Adrenal gland (tissue), 12 donors: Measurements from ENCODE around the gene CCDC102A. TPM values are rescaled to one million over a fixed set of nuclear protein-coding genes. Genes with fewer than 3 reads are reported as not detected.

Experiments used
- DNase-seq, 7 donors: peaks; one replicate each; pipeline ENCODE4 v3.0.0-alpha.2; 2019 to 2020
- H3K27ac ChIP-seq, 5 donors: fragments of 200-600 bp; sonication (generic) in 4 of 5; 1 replicate in 3 of 5; 2 replicates in 2 of 5; pipeline versions ENCODE4 v1.5.1 to v1.8.0; 2016 to 2020; ENCODE audit warnings: mild to moderate bottlenecking in 1 of 5
- H3K27me3 ChIP-seq: fragments of 200-600 bp; 2 replicates; pipeline ENCODE4 v1.8.0; 2021
- H3K36me3 ChIP-seq, 2 donors: fragments of 200-600 bp; replicated peaks in 1 of 2; 1 replicate in 1 of 2; 2 replicates in 1 of 2; pipeline versions ENCODE4 v1.5.1 to v1.8.0; 2018 to 2022
- H3K4me1 ChIP-seq, 2 donors: fragments of 200-600 bp; replicated peaks in 1 of 2; 1 replicate in 1 of 2; 2 replicates in 1 of 2; pipeline versions ENCODE4 v1.5.1 to v1.8.0; 2018 to 2021
- H3K4me3 ChIP-seq, 4 donors: fragments of 200-600 bp; sonication (generic) in 3 of 4; one replicate each; pipeline ENCODE4 v1.5.1; 2016 to 2018
- H3K9me3 ChIP-seq, 3 donors: fragments of 200-600 bp; sonication (generic) in 1 of 3; replicated peaks in 1 of 3; 1 replicate in 2 of 3; 2 replicates in 1 of 3; pipeline versions ENCODE4 v1.5.1 to v1.8.0; 2016 to 2021
- CTCF ChIP-seq, 6 experiments: fragments of 450-650 bp in 4 of 6; fragments of 200-600 bp in 2 of 6; sonication (generic) in 1 of 6; IDR thresholded peaks; 1 replicate in 5 of 6; 2 replicates in 1 of 6; pipeline versions ENCODE4 v1.5.1 to v1.8.0; 2016 to 2021; ENCODE audit warnings: antibody characterized with exemption in 6 of 6, mild to moderate bottlenecking in 2 of 6, moderate library complexity in 1 of 6
- POLR2A ChIP-seq, 2 donors: fragments of 450-650 bp; IDR thresholded peaks; one replicate each; pipeline ENCODE4 v1.6.1; 2017; ENCODE audit warnings: antibody characterized with exemption in 2 of 2, mild to moderate bottlenecking in 2 of 2, moderate library complexity in 1 of 2
- WGBS, 4 donors: extraction: QIAGEN DNeasy Blood & Tissue Kit in 2 of 4; methylation state at CpG; one replicate each; pipeline versions ENCODE4 v1.1.5 to v1.1.7; 2013 to 2017; 5-methylcytosine and 5-hydroxymethylcytosine counted together
- intact Hi-C, 2 donors: fragments of 100-400 bp; cut with DNase I; formaldehyde crosslinking; loops; one replicate each; pipeline versions ENCODE4 v1.14.1 to v1.15.0; 2022 to 2023
- polyA plus RNA-seq, 3 donors: library from polyadenylated mRNA; stranded (reverse); fragments of 200-250 nt in 2 of 3; fragments of 350-450 nt in 1 of 3; fragmentation: Illumina TruSeq in 1 of 3; extraction: RNeasy Lipid Tissue Mini Kit (QIAGEN cat#74804) in 1 of 3; gene quantifications; one replicate each; pipeline ENCODE4 v1.2.3, GENCODE V29; 2013 to 2014
- total RNA-seq, 9 donors: library from RNA; depleted of rRNA in 4 of 9; stranded (reverse); fragments of >200 nt in 4 of 9; fragments of 120-200 nt in 1 of 9; fragmentation: NEBNext Ultra II Directional in 1 of 9; extraction: Animal tissue kit (Norgen Biotek cat#: 25700) in 1 of 9; gene quantifications; one replicate each; pipeline versions ENCODE4 v1.1.0 to v1.2.4, GENCODE V29; 2013 to 2023
- donor health status: healthy with polysubstance abuse.
- donor health status: Bipolar disorder and iron deficiency.
- donor health status: DM: yes; HTN: yes; CAD: no.
- donor health status: DM: no; HTN: no; CAD: no.
- donor health status: DM: no; HTN: no; CAD: no.
- donor health status: DM: yes; HTN: yes; CAD: no.

CCDC102A gene
- total and polyA plus RNA-seq, 12 donors = 1.6 to 23.6 (median 8.9) TPM

GRCh38 chr16:57489229-57489628, 47.1 kb downstream of the CCDC102A start:
- Histone ChIP-seq H3K4me3 (no peak overlapping the region), H3K36me3 (no peaks in the 10 kb centered on the region), H3K9me3 (no peaks in the 10 kb centered on the region), H3K27ac (no peak overlapping the region), H3K4me1 (peaks cover 4 to 20% of the 10 kb centered on the region in 2 donors), H3K27me3 (no peaks in the 10 kb centered on the region)
- 91 to 100% (median 97%) methylated on average over 4 to 5 of the region's 5 CpGs for WGBS, 4 donors
- no peak for DNase-seq
- TF ChIP-seq CTCF (IDR thresholded peaks at IDR 0.05) = no peak
- TF ChIP-seq POLR2A (IDR thresholded peaks at IDR 0.05) = no peak
- intact Hi-C loops = no loop called here

GRCh38 chr16:57486858-57487834, 49.2 kb downstream of the CCDC102A start:
- peak in 1 of 7 donors; percentile 47 for DNase-seq
- no peaks in the 10 kb centered on the region for H3K9me3 ChIP-seq
- no peak for TF ChIP-seq POLR2A (IDR thresholded peaks at IDR 0.05)
- TF ChIP-seq CTCF (IDR thresholded peaks at IDR 0.05) = no peak
- intact Hi-C loops = no loop called here
- H3K27ac ChIP-seq = peak overlapping the region in 2 of 5 donors; percentile 34 to 78
- H3K36me3 ChIP-seq = no peaks in the 10 kb centered on the region
- H3K27me3 ChIP-seq = no peaks in the 10 kb centered on the region
- WGBS, 4 donors = 68 to 79% (median 77%) methylated on average over 8 of the region's 8 CpGs
- peaks cover 4 to 27% of the 10 kb centered on the region in 2 donors for H3K4me1 ChIP-seq
- H3K4me3 ChIP-seq = peak overlapping the region in 1 of 4 donors; percentile 83

- Histone ChIP-seq H3K4me3 (peak within 1 kb of the TSS in 3 of 4 donors; percentile 13 to 83 (median 54)), H3K4me1 (peaks cover 4 to 27% of the 10 kb centered on the region in 2 donors), H3K9me3 (no peaks in the 10 kb centered on the region), H3K27me3 (no peaks in the 10 kb centered on the region), H3K36me3 (no peaks in the 10 kb centered on the region), H3K27ac (peak within 1 kb of the TSS in 2 of 5 donors; percentile 74 to 78)
- peak; percentile 79 to 89 (median 85) for DNase-seq
- TF ChIP-seq CTCF (IDR thresholded peaks at IDR 0.05) (no peak), POLR2A (IDR thresholded peaks at IDR 0.05) (peak in 1 of 2 donors; percentile 55)
- 1 to 5% (median 1%) methylated on average over 9 to 72 of the region's 73 CpGs for WGBS, 4 donors
- intact Hi-C loops = no loop called here
Observed at GRCh38 chr16:57485916-57486857, 50.2 kb downstream of the CCDC102A start, which contains the start of gene DOK4. TSS of gene DOK4 (minus strand) at chr16:57486493. CDS start at chr16:57479507, 6,986 bp downstream.
